ENCODE measurements around the gene TFIP11.

The TFIP11 gene

DNA sequence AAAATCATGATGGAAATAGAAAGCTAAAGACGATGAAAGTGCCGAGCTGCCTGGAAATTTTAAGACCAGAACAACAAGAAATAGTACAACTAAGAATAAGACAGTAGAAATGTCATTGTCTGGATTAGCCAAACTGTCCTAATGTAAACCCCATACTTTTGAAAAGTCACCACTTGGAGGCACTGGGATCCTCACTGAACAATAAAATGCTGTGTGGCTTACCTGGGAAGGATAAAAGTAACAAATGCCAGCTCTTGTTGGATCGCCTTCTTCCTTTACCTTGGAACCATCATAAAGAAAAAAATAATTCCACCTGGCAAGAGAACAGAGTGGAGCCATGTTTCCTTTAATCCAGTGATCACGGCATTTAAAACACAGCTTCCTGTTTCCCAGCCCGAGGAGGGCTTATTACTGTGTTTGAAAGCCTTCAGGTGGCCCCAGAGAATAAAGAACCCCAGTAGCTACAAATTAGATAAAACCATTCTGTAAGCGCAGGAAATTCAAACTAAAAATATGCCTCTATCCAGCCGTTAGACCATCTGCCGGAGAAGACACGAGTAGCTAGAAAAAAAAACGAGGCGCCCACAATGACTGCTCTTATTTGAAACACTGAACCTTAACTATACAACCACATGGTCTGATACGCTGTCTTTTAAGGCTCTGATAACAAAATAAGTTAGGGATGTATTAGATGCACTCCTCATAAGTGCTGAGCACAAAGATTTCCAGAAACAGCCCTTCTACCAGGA, 33.1 kb downstream of the TFIP11 start:
- no peak for DNase-seq (ENCODE audit: low spot score)

DNA sequence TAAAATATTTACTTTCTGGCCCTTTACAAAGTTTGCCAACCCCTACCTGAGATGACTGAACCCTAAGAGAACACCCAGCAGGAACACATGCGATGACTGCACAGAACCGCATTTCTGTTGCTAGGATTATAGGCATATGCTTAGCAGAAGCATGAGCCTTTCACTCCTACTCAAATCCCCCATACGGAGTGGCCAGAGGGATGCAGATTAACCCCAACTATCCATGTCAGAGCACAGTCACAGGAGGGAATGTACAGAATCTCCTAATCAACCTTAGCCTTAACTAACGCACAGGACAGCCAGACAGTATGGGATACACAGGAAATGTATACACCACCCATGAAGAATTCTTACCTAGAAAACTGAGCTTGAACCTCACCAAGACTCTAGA, 34.9 kb downstream of the TFIP11 start:
- no peak for DNase-seq (ENCODE audit: low spot score)

DNA sequence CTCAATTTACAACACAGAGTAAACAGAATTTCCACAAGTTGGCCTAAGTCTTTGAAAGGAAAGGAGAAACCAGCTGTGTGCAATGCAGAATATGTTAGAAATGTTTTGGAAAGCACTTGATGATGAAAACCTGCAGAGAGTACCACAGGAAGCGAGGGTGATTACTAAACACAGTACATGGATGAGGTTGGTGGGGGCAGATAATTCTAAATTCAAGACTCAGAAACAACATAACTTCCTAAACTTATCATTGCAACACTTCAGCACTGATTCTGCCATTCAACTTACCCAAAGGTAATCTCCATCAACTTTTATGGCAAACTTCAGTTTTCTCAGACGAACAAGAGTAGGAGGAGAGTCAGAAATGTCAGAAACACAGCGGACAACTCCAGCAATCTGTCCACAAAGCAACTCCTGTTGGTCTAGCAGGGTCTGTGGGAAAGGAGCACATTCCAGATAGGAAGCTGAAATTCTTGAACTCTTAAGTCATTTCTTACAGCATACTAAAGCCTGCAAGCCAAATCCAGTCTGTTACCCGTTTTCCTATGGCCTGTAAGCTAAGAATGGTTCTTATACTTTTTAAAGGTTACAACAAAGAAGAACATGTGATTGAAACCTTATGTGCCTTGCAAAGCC, 35.5 kb downstream of the TFIP11 start:
- no peak for DNase-seq (ENCODE audit: low spot score)

DNA sequence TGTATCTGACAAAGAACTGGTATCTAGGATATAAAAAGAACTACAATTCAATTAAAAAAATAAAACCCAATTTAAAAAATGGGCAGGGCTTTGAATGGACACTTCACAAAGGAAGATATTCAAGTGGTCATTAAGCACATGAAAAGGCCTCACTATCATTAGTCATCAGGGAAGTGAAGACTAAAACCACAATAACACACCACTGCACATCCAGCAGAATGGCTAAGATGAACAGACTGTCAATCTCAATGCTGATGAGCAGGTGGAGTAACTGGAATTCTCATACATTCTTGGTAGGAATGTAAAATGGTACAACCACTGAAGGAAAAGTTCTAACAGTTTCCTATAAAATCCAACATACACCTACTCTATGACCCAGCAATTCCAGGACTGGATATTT, 37.6 kb downstream of the TFIP11 start:
- DNase-seq (ENCODE audit: low spot score) = no peak

DNA sequence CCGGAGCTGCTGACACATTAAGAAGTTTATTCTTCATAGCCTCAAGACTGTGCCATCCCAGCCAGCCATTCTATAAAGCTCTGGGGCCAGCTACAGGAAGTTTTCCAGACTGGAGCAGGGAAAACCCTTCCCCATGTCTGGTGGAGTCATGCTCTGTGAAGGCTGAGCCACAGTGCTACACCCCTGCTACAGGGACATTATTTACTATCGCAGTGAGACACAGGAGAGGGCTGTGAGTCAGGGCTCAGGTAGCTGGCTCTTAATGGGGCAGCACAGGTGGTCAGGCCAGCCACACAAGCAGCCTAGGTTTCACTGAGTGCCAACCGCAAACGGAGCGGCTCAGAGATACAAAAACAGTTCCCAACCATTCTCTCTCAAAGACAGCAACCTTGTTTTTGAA, 40.8 kb downstream of the TFIP11 start:
- no peak for DNase-seq (ENCODE audit: low spot score)

DNA sequence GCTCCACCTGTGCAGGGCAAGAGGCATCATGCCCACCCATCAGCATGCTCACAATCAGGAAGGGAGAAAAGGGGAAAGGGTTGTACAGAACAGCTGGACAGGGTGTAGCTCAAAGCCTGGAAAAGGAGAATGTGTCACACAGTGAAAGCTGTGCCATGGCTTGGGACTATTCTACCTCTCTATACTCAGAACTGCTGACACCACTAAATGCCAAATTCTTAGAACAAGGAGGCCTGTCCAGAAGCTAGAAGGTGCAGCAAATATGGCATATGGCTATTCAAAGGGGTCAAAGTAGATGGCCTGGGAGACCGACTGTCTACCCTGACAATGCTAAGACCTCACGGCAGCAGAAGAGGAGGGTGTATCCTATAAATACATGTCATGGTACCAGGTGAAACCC, 41.5 kb downstream of the TFIP11 start:
- no peak for DNase-seq (ENCODE audit: low spot score)

DNA sequence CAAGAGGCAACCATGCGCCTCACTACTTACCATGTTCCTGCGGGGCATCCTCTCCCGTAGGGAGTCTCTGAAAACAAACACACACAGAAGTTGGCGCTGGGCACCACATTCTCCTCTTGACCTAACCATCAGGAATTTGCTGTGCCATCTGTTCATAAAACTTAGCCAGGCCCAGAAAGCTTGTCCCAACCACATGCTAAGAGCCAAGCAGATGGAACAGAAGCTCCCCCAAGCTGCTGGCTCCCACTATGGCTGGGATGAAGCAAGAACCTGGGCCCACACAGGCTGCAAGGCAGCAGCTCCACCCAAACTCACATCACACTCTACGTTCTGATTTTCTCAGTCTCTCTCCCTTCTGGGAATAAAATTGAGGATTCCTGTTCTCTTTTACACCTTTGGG, 46.1 kb downstream of the TFIP11 start:
- DNase-seq (ENCODE audit: low spot score) = no peak

DNA sequence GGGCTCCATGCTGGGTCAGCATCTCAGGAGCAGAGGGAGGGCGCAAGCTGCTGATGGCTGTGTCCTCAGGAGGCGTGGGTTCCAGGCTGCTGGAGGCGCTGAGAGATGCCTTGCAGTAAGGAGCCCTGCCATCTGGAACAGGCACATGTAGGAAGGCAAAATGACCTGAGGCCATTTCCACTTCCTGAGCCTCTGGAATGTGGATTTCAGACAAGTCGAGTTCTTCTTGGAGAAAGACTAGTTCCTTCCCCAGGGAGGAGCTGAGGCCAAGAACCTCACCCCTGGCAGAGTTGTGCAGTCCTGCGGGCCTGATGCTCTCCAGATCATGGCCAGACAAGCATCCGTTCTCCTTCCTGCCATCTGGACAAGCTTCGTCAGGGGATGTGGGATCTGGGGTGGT, 48.0 kb downstream of the TFIP11 start:
- no peak for DNase-seq (ENCODE audit: low spot score)

DNA sequence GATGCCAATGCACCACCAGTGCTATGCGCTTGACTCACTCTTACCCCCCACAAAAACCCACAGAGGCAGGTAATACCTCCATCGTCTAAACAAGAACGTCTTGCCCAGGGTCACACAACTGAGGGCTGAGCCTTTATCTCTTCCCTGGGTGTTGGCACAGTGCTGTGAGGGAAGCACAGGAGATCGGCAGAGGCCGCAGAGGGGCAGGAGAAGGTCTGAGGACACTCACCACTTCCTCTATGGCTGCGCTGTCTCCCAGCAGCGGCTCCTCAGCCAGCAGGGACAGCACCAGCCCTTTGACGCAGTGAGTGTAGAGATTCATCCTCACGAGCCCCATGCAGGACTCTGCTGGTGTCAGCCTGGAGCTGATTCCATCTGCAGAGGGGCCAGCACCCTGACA, 48.6 kb downstream of the TFIP11 start:
- no peak for DNase-seq (ENCODE audit: low spot score)

DNA sequence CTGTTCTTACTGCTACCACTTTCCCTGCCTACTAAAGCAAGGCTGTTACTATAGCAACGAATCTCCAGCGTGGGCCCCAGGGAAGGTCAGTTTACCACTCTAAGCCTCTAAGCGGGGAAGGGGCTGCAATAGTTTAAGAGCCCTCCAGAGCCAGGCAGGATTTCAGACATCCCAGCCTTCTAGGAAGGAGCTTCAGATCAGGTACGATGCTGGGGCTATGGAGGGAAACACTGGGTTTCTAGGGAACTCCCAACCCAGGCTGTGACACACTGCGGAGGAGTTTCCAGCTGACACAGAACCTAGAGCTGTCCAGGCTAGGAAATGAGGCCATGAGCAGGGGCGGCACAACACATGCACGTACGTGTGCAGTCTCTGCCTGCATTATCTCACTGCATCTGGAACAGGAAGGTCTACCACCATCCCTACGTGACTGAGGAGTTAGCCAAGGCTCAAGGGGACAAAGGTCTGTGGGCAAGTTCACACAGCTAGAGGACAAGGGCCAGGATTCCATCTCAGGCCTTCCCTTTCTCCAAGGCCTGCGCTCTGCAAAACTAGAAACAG, 49.1 kb downstream of the TFIP11 start:
- no peak for DNase-seq (ENCODE audit: low spot score)

DNA sequence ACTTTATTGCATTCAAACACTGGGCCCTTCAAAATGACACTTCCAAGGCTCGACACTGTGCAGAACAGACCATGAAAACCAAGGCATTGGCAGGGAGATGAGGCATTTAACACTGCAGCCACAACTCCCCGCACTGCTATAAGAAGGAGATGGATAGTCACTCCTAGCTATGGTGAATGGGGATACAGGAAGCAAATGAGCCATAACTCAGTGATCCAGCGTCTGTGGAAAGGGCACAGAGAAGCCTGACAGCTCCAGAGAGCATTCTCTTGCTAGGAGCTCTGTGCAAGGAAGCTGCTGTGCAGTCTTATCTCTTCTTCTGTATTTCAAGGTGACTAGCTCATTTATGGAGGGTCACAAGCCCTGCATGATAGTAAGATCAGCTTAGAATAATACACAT, 49.6 kb downstream of the TFIP11 start:
- no peak for DNase-seq (ENCODE audit: low spot score)

DNA sequence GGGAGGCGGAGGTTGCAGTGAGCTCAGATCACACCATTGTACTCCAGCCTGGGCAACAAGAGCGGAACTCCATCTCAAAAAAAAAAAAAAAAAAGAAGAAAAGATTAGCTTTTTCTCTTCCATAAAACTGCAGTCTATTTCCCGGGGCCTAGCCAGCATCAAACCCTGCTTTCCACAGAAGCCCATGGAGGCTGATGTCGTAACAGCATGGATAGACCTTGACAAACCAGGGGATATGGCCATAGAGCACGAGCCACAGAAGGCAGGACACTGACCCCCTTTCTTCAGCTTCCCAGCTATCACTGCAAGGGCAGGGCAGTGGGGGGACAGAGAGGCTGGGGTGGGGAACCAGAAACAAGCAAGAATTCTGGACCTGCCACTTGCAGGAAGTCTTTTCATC, 50.2 kb downstream of the TFIP11 start:
- DNase-seq (ENCODE audit: low spot score) = no peak

DNA sequence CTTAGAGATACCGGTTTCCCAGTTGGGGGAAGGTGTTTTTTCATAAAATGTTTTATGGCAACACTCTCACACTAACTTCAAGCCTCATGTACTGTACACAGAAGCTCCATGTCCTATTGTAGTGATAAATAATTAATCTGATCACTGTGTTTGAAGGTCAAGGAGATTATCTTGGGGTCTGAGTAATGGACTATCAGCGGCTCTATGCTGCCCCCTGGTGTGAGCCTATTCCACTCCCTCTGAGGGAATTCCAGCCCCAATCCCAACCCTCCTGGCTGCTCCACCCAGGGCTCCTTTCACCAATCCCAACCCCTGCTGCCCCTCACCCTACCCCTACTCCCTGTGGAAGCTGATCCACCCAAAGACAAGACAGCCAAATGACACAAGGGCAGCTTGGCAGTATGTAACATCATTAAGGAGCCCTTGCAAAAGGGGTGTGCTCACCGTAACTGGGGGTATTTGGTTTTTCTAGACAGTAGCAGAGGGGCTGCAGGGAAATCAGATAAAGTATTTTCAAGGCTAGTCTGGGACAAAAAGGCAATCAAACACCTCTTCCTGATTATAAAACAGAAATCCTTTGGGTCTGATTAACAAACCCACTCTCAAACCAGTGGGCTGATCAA, 51.0 kb downstream of the TFIP11 start:
- DNase-seq (ENCODE audit: low spot score) = peak; percentile 59

DNA sequence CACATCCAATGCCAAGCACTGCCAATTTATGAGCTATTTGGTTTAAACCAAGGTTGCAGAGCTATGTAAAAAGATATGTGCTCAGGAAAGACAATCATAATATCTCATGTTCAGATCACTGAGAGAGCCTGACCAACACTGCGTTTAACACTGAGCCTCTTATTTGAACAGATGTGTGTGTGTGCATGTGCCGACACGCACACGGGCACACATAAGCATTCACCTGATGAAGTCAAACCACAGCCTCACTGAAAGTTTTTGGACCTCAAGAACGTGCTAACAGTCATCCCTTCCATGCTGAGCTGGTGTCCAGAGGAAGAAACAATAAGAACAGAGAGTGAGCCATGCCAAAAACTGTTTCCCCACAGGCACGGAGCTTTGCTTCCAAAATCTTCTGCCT, 52.1 kb downstream of the TFIP11 start:
- no peak for DNase-seq (ENCODE audit: low spot score)

DNA sequence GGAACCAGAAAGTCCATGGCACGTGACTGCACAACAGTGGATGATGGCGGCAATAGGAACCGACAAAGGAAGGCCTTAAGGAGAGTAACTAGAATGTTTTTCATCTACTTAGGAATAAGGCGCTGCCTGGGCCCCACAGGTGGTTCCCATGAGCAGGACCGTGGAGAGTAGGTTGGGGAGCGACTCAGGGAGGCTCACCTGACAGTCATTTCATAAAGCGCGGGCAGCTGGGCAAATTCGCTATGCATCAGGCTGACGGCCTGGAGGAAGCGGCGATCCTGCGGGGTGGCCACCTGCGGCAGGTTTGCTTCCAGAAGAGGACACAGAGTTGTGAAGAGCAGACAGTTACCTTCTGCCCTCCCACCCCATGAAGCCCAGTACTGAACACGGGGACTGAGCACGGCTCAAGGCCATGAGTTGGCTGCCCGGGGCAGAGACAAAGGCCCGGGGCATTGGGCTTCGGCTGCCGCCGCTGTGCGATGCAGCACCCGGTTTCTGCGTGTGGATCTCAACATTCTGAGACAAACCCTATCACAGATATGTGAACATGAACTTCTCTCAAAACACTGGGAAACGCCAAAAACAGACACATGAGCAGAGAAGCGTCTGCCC, 54.5 kb downstream of the TFIP11 start:
- DNase-seq (ENCODE audit: low spot score) = no peak

DNA sequence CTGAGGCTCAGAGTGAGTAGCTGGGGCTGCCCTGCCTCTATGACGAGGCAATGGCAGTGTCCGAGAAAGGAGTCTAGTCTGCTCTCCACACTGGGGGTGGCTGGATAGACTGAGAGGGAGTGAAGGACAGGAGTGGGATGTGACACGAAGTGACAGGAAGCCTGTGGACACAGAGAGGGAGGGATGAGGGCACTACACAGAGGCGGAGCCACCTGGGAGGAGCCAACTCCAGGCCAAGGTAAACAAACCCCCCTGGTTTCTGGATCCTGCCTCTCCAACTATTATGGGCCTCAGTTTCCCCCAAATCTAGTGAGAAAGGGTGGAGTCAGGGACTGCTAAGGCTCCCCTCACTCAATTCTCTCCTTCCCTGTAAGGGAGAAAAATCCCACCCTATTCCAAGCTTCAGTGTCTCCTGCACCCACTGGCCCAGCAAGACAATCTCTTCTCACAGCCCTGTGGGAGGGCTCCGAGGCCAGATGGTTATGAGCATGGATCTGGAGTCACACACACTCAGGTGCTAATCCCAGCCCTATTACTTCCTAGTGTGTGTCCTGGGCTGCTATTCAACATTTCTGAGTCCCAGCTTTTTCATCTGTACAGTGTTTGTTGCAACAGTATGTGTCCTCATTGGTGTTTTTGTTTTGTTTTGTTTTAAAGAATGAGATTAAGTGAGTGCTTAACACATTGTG, 58.3 kb downstream of the TFIP11 start:
- DNase-seq (ENCODE audit: low spot score) = no peak

DNA sequence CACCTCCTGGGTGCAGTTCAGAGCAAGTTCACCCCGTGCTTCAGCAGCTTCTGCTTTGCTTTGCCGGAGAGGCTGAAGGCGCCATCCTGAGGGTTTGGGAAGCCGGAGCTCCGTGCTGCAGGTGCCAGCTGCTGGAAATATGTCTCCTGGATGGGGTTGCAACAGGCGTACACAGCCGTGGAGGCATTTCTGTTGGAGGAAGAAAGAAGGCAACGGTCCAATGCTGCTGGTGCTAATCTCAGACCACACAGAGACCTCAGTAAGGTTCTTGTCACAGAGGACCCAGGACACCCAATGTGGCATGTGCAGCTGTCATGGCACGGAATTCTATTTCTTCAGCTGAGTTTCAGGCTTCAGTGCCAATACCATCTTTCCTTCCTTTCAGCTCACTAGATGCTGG, 59.1 kb downstream of the TFIP11 start:
- DNase-seq (ENCODE audit: low spot score) = no peak

DNA sequence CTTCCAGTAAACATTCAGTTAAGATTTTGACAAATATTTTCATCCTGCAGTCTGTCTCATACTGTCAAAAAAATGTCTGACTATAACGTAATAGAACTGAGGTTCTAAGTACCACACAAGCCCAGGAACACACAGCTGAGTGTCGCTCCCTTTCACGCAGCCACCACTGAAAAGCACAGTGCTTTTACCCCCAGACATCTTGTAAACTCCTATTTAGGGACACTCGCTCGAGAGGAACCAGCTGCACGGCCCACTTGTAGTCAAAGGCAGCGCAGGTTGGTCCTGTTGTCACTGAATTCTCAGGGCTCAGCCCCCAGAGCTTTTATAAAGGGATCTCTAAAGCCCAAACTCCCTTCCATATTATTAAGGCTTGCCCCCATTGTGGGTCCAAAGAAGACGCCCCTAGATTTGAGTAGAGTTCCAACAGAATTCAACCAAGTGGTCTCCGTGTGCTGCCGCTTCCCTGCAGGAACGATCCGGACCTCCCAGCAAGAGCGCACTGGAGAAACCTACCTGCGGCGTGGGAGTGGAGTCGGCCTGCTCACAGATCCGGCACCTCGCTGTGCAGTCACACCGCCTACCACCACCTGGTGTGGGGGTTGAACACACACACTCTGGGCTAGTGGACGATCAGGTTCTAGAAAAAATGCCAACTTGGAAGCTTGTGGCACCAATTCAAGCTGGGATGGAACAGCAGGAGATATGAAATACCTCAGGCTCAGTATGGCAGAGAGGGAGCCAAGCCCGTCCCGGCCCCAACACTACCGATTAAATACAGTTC, 59.8 kb downstream of the TFIP11 start:
- DNase-seq (ENCODE audit: low spot score) = no peak

DNA sequence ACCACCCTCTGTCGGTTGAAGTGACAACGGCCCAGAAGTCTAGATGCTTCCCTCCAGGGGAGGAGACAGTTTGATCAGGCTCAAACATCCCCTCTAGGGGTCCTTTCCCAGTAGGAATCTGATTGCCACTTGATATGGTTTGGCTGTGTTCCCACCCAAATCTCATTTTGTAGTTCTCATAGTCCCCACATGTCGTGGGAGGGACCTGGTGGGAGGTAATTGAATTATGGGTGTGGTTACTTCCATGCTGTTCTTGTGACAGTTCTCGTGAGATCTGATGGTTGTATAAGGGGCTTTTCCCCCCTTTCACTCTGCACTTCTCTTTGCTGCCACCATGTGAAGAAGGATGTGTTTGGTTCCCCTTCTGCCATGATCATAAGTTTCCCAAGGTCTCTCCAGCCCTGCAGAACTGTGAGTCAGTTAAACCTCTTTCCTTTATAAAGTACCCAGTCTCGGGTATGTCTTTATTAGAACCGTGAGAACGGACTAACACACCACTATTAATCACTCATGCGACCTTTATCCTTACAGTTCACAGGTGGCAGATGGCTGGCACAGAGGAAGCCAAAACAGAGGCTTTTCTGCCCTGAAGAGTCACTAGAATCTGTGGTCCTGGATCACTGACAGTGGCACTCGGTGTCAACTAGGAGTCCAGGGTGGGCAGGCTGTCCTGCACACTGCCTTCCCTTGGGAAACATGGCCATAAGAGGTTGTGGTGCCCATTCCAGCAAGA, 61.7 kb downstream of the TFIP11 start:
- no peak for DNase-seq (ENCODE audit: low spot score)

DNA sequence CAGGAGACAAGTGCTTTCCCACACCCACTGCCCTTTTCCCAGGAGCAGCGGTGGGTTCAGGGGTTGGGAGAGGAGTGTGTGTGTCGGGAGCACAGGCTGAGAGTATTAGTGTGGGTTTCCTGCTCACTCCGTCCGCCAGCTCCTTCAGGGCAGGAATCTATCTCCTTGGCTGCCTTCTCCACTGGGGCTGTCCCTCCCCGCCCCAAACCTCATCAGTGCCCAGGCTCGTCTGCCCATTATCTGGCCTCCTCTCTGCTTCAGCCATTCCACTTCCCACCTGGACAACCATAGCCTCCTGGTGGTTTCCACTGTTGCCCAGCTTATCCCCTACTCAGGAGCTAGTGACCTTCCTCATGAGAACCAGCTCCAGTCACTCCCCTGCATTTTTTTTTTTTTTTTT, 63.3 kb downstream of the TFIP11 start:
- DNase-seq (ENCODE audit: low spot score) = no peak

DNA sequence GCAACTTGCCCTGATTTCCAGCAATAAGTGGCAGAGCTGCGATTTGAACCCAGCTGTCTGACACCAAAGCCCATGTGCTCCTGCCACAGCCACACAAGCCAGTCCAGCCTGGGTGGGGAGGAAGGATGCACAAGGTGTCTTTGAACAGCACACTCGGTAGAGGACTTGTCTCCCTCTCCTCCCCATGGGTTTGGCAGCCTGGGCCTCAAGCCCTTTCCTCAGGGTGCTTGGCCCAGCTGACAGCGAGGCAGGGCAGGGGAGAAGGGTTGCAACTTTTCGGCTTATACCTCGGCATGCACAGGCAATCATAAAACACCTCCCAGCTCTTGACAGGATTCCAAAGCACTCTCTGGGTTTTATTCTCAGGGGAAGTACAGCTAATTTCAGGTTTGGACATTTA, 63.9 kb downstream of the TFIP11 start:
- DNase-seq (ENCODE audit: low spot score) = no peak
